Neural cell (in vitro differentiated cells): Measurements from ENCODE around the gene SPOP. TPM values are rescaled to one million over a fixed set of nuclear protein-coding genes. Genes with fewer than 3 reads are reported as not detected.

ENCODE experiments used
- H2AFZ ChIP-seq: fragments of 200-600, 300-800 bp; sonication (generic), shearing (Covaris generic); 2 replicates; pipeline ENCODE4 v1.6.0; 2014; ENCODE audit warnings: low read depth, mild to moderate bottlenecking, antibody characterized with exemption, low read length, moderate library complexity
- H3F3A ChIP-seq: fragments of 200-600 bp; shearing (Covaris generic); 2 replicates; pipeline ENCODE4 v1.6.1; 2016; ENCODE audit warnings: mild to moderate bottlenecking, moderate library complexity, mixed read lengths, antibody characterized with exemption, low read length; ENCODE audit not compliant: insufficient read depth, poor library complexity, severe bottlenecking
- H3K27ac ChIP-seq: fragments of 200-600, 300-800 bp; sonication (generic), shearing (Covaris generic); 2 replicates; pipeline ENCODE4 v1.5.1; 2014; ENCODE audit warnings: mild to moderate bottlenecking, low read length, moderate library complexity
- H3K27me3 ChIP-seq: fragments of 300-800, 200-600 bp; sonication (generic), shearing (Covaris generic); 2 replicates; pipeline ENCODE4 v1.6.0; 2014; ENCODE audit warnings: mild to moderate bottlenecking, low read depth, low read length, moderate library complexity; ENCODE audit not compliant: insufficient read depth
- H3K36me3 ChIP-seq: fragments of 300-800, 200-600 bp; sonication (generic), shearing (Covaris generic); 2 replicates; pipeline ENCODE4 v1.5.1; 2014; ENCODE audit warnings: mild to moderate bottlenecking, antibody characterized with exemption, low read length, moderate library complexity; ENCODE audit not compliant: insufficient read depth
- H3K4me2 ChIP-seq: fragments of 300-800, 200-600 bp; sonication (generic), shearing (Covaris generic); 2 replicates; pipeline ENCODE4 v1.6.0; 2014; ENCODE audit warnings: mild to moderate bottlenecking, low read length
- H3K4me3 ChIP-seq: fragments of 300-800, 200-600 bp; sonication (generic), shearing (Covaris generic); 2 replicates; pipeline ENCODE4 v1.5.1; 2014; ENCODE audit warnings: mild to moderate bottlenecking, low read length, moderate library complexity
- H3K79me2 ChIP-seq: fragments of 200-600 bp; shearing (Covaris generic); replicated peaks from 2 replicates; pipeline ENCODE4 v1.6.0; 2014; ENCODE audit warnings: mild to moderate bottlenecking, low read length, moderate library complexity; ENCODE audit not compliant: insufficient read depth
- H3K9ac ChIP-seq: fragments of 300-800, 200-600 bp; sonication (generic), shearing (Covaris generic); 2 replicates; pipeline ENCODE4 v1.6.1; 2016; ENCODE audit warnings: mild to moderate bottlenecking, low read length, mixed read lengths
- H3K9me2 ChIP-seq: fragments of 200-600 bp; shearing (Covaris generic); 2 replicates; pipeline ENCODE4 v1.6.1; 2016; ENCODE audit warnings: mild to moderate bottlenecking, low read length, mixed read lengths; ENCODE audit not compliant: insufficient read depth
- H3K9me3 ChIP-seq: fragments of 200-600, 300-800 bp; sonication (generic), shearing (Covaris generic); 2 replicates; pipeline ENCODE4 v1.6.1; 2016; ENCODE audit warnings: mild to moderate bottlenecking, mixed run types, low read length, moderate library complexity, mixed read lengths
- H4K20me1 ChIP-seq: fragments of 200-600 bp; shearing (Covaris generic); 2 replicates; pipeline ENCODE4 v1.6.1; 2016; ENCODE audit warnings: mild to moderate bottlenecking, mixed run types; ENCODE audit not compliant: insufficient read depth
- EP300 ChIP-seq: fragments of 450-650 bp; conservative IDR thresholded peaks from 2 replicates; pipeline ENCODE4 v1.6.1; 2014; ENCODE audit warnings: antibody characterized with exemption, mild to moderate bottlenecking, moderate library complexity; ENCODE audit not compliant: poor library complexity, severe bottlenecking
- EZH2 ChIP-seq: fragments of 200-600, 300-800 bp; shearing (Covaris generic), sonication (generic); IDR thresholded peaks from 2 replicates; pipeline ENCODE4 v1.6.1; 2014; ENCODE audit warnings: antibody characterized with exemption, low read length, borderline replicate concordance, mild to moderate bottlenecking; ENCODE audit not compliant: insufficient read depth, poor library complexity, severe bottlenecking
- MXI1 ChIP-seq: fragments of 450-650 bp; conservative IDR thresholded peaks from 2 replicates; pipeline ENCODE4 v1.6.1; 2014; ENCODE audit warnings: antibody characterized with exemption, mild to moderate bottlenecking; ENCODE audit not compliant: poor library complexity, severe bottlenecking
- POLR2AphosphoS5 ChIP-seq: IDR thresholded peaks from 2 replicates; pipeline ENCODE4 v1.6.1; 2012
- RAD21 ChIP-seq: fragments of 450-650 bp; conservative IDR thresholded peaks from 2 replicates; pipeline ENCODE4 v1.6.1; 2014; ENCODE audit warnings: antibody characterized with exemption, mild to moderate bottlenecking, moderate library complexity
- REST ChIP-seq: IDR thresholded peaks from 2 replicates; pipeline ENCODE4 v1.6.1; 2012; ENCODE audit warnings: borderline replicate concordance
- SMC3 ChIP-seq: fragments of 450-650 bp; conservative IDR thresholded peaks from 2 replicates; pipeline ENCODE4 v1.6.1; 2014; ENCODE audit warnings: antibody characterized with exemption, mild to moderate bottlenecking, moderate library complexity; ENCODE audit not compliant: poor library complexity
- TAF1 ChIP-seq: IDR thresholded peaks from 2 replicates; pipeline ENCODE4 v1.6.1; 2012; ENCODE audit warnings: low read depth
- polyA plus RNA-seq: library from polyadenylated mRNA; depleted of rRNA; stranded (reverse); fragments of >200 nt; gene quantifications from 2 replicates; pipeline ENCODE4 v1.2.3, GENCODE V29; 2014
- TF ChIP-seq, protein P1 (sequence below): fragments of 450-650 bp; IDR thresholded peaks from 2 replicates; pipeline ENCODE4 v1.5.1; 2014; ENCODE audit warnings: antibody characterized with exemption, mild to moderate bottlenecking, moderate library complexity; ENCODE audit not compliant: poor library complexity, severe bottlenecking

Gene SPOP
- polyA plus RNA-seq, 1 donor from 2014 or later, result 71.9 TPM

GRCh38 chr17:49567871-49568694 lies 109.8 kb downstream of the SPOP start:
- TF ChIP-seq, protein P1, sequence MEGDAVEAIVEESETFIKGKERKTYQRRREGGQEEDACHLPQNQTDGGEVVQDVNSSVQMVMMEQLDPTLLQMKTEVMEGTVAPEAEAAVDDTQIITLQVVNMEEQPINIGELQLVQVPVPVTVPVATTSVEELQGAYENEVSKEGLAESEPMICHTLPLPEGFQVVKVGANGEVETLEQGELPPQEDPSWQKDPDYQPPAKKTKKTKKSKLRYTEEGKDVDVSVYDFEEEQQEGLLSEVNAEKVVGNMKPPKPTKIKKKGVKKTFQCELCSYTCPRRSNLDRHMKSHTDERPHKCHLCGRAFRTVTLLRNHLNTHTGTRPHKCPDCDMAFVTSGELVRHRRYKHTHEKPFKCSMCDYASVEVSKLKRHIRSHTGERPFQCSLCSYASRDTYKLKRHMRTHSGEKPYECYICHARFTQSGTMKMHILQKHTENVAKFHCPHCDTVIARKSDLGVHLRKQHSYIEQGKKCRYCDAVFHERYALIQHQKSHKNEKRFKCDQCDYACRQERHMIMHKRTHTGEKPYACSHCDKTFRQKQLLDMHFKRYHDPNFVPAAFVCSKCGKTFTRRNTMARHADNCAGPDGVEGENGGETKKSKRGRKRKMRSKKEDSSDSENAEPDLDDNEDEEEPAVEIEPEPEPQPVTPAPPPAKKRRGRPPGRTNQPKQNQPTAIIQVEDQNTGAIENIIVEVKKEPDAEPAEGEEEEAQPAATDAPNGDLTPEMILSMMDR, result peak; percentile 98
- TF ChIP-seq SMC3, result peak; percentile 98
- TF ChIP-seq TAF1, result no peak
- TF ChIP-seq POLR2AphosphoS5, result no peak
- no peak for TF ChIP-seq REST
- TF ChIP-seq RAD21, result peak; percentile 98
- no peak for TF ChIP-seq MXI1
- TF ChIP-seq EP300, result no peak
- TF ChIP-seq EZH2, result no peak
- no peaks in the 10 kb centered on the region for H3K79me2 ChIP-seq
- no peak overlapping the region for H3K27ac ChIP-seq
- H3K4me2 ChIP-seq, result no peak overlapping the region
- H3K27me3 ChIP-seq, result peaks cover 17% of the 10 kb centered on the region
- H2AFZ ChIP-seq, result no peak overlapping the region
- H3K9me2 ChIP-seq, result no peaks in the 10 kb centered on the region
- H3F3A ChIP-seq, result no peaks in the 10 kb centered on the region
- H3K9me3 ChIP-seq, result no peaks in the 10 kb centered on the region
- no peaks in the 10 kb centered on the region for H3K36me3 ChIP-seq
- no peak overlapping the region for H3K9ac ChIP-seq
- no peaks in the 10 kb centered on the region for H4K20me1 ChIP-seq
- peak overlapping the region; percentile 51 for H3K4me3 ChIP-seq

DNA sequence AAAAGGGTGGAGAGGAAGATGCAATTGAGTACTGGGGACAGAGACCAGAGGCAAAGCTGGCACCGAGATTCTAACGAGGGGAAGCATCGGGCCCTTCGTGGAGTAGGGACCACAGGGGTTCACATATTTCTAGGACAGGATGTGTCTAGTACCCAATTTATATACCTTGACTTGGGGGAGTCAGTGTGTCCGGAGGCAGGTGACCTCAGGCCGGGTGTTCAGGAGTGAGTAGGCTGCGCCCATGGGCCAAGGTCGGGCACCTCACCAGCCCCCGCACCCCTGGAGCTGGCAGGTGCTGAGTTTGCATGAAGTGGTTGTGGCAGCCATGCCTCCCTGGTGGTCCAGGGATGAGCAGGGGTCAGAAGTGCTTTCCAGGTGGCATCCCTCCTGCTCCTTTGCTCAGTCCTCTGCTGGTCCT lies 110.8 kb downstream of the SPOP start:
- Histone ChIP-seq H3K79me2 (no peaks in the 10 kb centered on the region), H3K9me2 (no peaks in the 10 kb centered on the region), H3F3A (no peaks in the 10 kb centered on the region), H3K9ac (no peak overlapping the region), H3K4me3 (no peak overlapping the region), H3K27ac (no peak overlapping the region), H3K9me3 (no peaks in the 10 kb centered on the region), H3K4me2 (no peak overlapping the region), H3K27me3 (peaks cover 15% of the 10 kb centered on the region), H4K20me1 (no peaks in the 10 kb centered on the region), H2AFZ (no peak overlapping the region), H3K36me3 (no peaks in the 10 kb centered on the region)
- TF ChIP-seq, protein P1, result no peak
- TF ChIP-seq EP300 (no peak), REST (no peak), POLR2AphosphoS5 (no peak), EZH2 (no peak), TAF1 (no peak), MXI1 (no peak)
